ENCODE results near the gene AURKB.
"Not testable (repeated sequence)": the region's sequence is repeated elsewhere in the genome, so short reads cannot be mapped to it uniquely, and the experiment has no call there.

Gene AURKB

DNA sequence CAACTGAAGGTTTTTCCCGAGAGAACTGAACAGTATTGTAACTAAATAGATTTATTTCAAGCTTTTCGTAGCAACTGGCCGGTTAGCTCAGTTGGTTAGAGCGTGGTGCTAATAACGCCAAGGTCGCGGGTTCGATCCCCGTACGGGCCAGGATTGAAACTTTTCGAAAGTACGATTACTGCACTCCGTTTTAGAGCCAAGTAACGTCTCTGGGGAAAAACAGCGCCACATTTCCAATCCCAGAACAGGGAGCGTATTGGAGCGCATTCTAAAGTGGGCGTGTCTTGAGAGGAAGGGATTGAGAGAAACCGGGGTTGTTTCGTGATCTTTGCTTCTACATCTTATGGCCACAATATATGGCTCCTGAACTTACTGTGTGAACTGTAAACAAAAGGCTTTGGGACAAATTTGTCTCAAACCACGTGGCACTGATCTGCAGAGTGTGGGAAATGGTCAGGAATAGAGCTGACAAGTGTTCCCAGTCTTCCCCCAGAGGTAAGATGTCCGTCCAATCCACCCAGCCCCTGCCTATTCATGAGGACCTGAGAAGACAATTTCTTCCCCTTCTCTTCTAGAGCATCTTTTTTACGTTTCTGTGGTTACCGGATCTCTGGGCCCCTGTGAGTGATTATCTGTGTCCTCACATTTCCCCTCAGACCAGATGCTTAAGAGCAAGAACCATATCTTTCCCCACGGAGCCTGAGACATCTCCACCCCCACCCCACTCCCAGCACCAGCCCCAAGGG lies 22.7 kb downstream of the AURKB start:
- peak; percentile 92 for DNase-seq (ENCODE audit: low spot score)

DNA sequence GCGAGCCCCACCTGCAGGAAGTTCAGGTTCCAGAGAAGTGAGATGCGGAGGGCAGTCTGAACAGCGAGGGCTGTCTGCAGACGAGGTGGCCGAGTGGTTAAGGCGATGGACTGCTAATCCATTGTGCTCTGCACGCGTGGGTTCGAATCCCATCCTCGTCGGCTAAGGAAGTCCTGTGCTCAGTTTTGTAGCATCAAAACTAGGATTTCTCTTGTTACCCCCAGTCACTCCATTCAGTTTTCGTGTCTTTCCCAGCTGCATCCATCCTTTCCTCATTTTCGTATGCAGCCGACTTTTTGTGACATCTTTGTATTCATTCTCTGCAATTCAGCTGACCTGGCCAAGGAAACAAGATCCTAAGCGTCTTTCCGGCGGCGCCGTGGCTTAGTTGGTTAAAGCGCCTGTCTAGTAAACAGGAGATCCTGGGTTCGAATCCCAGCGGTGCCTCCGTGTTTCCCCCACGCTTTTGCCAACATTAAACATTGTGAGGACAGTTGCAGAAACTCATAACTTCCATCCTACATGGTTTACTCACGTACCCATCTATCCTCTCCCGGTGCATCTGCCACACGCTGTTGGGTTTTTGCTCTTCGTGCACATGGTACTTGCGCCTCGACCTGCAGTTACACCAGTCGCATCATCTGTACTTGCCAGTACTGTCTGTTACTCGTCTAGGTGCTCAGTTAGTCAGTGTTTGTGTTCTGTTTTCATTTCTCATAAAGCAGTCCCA lies 23.4 kb downstream of the AURKB start:
- DNase-seq (ENCODE audit: low spot score), result peak; percentile 72

DNA sequence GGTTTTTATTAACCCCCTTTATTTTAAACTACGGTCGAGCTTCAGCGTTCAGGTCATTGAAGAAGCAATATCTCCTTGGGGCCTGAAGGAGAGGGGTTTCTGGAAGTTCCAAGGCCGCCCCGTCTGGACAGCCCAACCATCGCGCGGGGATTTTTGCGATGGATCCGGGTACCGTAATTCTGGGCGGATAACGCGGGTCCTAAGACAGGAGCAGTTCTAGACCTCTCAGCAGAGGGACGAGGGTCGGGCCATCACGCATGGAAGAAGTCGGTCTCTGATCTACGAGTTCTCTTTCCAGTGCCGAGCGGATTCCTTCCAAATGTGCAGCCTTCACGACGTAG lies 24.0 kb downstream of the AURKB start:
- DNase-seq (ENCODE audit: low spot score), result no peak

DNA sequence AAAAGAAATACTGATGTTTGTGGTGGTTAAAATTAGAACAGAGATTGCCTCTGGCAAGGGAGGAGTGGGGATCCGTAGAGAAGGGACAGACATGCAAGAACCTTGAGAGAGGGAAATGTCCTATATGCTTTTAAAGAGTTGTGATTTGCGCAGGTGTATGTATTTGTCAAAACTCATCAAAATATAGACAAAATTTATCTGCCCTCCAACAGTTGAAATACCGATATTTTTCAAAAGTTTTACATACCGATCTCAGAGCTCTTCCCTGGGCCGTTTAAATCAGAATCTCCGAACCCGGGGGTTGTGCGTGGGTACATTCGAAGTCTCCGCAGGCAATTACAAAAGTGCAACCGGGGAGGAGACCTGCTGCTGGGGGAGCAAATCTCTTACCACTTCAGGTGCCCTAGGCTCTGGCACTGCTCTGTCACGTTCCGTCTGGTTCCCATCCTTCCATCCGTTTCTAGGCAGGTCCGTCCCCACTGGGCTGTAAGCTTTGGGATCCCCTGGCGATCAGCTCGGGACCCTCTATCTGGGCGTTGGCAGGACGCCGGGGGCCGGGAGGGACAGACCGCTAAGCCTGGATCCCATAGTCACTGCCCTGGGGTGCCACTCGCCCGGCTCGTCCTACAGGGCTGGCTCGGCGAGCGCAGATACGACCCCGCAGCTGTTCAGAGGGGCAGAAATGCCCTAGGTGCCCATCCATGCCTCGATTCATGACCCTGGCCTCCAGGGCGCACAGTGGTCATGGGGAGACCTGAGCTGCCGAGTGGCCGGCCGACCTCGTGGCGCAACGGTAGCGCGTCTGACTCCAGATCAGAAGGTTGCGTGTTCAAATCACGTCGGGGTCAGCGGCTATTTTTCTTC lies 24.6 kb downstream of the AURKB start:
- peak; percentile 67 for DNase-seq (ENCODE audit: low spot score)

DNA sequence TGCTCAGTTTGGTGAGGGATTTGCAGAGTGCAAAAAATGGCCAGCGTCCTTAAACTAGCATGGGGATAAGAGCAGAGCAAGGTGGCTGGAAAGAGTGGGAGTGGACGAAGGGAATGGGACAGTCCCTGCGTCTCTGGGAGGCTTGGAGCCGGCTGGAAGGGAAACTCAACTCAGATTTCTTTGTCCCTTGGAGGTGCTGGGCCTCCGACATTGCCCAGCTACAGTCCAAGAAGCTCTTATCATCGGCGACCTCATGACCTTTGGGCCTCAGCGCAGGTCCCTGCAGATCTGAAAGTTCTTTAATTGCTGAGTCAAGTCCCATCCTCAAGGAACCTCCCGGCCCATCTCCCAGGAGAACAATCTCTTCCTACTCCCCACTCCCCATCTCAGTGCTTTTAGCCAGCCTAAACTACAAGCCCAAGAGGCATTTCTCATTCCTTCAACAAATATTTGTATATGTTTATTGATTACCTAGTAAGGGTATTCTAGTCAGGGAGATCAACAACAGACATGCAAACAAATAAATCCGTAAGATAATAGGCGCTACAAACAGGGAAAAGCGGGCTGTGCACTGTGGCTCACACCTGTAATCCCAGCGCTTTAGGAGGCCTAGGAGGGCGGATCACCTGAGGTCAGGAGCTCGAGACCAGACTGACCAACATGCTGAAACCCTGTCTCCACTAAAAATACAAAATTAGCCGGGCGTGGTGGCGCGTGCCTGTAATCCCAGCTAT lies 33.2 kb downstream of the AURKB start:
- DNase-seq (ENCODE audit: low spot score), result no peak

DNA sequence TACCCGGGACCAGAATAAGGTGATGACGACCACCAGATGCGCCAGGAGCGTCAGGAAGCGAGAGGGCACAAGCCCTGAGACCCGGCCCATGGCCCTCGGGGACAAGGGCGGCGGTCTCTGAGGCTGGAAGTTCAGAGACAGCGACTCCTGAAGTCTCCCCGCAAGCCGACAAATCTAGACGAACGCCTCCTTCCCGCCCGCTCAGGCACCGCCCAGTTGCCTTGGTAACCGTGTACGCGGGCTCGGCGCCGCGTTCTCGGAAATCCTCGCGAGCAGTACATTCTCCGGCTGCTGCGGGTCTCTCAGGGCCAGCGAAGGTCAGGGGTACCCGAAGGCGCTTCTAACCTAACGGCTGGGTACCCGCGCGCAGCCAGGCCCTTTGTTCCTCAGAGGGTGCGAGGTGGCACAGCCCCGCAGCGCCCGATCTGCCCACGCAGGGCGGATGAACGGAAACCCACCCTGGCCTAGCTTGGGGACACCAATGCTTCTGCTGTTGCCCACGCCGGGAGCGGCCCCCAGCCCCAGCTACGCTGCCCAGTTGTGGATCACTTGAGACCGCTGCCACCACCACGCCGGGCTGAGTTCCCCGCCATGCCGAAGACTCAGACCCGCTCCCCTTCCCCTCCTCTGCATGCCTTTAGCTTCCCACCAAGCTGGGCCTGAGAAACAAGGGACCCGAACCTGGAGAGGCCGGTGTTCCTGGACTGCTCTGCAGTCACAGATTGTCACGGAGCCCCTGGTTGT lies 34.0 kb downstream of the AURKB start, which contains the start of gene TMEM107:
TSS of gene TMEM107 (minus strand) at position 184 of the 744 bp plus-strand sequence. CDS start at position 90, 94 bp downstream.
- peak; percentile 81 for DNase-seq (ENCODE audit: low spot score)

DNA sequence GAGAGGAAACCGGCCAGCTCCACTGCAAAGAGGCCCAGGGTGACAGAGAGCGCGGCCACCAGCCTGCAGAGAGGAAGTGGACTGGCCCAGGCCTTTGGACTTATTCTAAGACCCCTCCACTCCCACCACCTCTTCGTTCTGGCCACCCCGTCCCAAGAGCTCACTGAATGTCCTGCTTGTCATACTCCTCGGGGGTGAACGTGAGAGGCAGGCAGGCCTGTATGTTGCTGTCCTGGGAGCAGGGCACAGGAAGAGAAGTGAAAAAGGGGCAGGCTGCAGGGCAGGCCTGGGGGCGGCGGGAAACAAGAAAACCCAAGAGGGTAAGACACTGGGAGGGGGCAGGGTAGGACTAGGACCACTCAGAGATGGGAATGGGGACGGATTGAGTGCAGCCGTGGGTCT lies 34.6 kb downstream of the AURKB start:
- DNase-seq (ENCODE audit: low spot score), result no peak

DNA sequence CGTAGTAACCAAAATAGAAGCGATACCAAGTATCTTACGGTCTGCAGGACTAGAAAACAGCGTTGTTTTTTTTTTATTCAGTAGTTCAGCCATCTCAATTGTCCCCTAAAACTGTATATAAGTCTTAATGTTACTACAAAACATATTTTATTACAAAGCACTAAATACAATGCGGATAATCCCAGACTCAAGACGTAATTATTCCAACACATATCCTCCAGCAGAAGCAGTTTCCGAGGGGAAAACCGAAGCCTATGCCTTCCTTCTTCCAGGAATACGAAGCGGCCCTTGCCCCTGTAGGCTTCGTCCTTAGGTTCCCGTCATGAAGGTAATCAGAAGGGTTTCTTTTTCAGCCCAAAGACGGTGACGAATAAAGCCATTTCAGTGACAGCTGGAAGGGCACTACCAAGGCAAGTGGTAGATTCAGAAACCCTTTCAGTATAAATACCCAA lies 36.5 kb downstream of the AURKB start:
- no peak for DNase-seq (ENCODE audit: low spot score)

DNA sequence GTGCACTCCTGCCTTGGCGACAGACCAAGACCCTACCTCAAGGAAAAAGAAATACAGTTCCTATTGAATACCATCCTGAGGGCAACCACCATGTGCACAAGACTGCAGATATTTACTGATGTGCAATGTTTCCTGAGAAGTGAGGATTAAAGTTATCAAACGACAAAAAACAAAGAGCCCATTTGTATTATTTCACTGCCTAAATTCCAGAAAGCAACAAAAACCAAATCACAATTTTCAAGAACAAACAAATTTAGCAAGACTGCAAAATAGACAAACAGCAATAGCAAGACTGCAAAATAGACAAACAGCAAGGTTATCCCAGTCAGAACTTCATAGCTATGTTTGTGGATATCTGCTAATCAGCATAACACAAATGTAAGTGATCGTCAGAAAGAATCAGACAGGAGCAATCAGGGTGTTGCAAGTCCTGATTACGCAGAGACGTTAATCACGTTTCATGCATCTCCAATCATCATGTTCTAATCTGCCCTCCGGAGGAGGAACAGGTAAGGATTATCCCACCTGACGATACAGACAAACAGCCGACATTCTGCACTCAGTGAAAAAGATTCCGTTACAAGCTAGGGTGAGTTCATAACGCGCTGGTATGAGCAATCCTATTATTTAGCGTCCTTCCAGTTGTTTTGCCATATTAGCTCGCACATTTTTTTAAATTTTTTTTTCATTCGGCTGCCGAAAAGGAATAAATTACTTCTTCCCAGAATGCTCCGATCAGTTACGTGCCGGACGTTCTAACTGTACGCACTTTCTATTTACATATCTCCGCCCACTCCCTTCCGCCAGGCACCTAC lies 37.1 kb downstream of the AURKB start:
- DNase-seq (ENCODE audit: low spot score), result peak; percentile 88

DNA sequence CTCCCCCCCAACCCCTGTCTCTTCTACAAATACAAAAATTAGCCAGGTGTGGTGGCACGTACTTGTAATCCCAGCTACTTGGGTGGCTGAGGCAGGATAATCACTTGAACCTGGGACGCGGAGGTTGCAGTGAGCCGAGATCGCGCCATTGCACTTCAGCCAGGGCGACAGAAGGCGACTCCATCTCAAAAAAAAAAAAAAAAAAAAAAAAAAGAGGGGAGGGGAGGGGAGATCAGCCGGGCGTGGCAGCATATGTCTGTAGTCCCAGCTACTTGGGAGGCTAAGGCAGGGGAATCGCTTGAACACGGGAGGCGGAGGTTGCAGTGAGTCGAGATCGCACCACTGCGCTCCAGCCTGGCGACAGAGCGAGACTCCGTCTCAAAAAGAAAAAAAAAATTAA lies 40.2 kb downstream of the AURKB start:
- not testable (repeated sequence) for DNase-seq (ENCODE audit: low spot score)

DNA sequence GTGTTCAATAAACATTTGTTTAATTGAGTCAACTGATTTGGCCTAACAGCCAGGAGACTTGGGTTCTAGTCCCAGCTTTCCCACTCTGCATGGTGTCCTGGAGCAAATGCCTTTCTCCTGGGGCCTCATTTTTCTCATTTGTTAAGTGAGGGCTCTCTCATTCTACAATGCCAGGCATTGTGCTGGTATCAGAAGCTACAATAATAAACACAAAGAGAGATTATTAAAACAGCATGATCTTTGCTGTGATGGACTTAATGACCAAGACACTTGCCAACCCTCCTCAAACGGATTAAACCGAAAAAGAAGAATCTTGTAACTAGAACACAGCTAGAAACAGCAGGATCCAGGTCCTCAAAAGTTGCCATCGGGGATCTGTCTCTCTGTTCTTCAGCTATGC lies 42.8 kb downstream of the AURKB start:
- no peak for DNase-seq (ENCODE audit: low spot score)

DNA sequence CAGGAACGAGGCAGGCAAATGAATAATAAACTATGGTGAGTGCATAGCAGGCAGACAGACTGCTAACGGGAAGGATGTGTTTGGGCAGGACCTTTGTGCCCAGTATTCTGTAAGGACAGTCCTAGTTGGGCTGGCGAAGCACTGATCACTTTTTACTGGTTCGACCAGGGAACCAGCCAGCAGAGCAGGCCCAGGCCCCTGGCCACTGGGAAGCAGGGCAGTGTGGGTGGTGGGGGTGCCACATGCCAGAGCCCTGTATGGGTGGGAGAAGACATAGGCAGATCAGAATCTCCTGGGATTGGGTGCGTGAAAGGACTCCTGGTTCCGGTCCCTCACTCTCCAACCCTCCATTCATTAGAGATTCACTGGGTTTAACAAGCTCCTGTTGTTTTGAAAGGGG lies 43.6 kb downstream of the AURKB start:
- no peak for DNase-seq (ENCODE audit: low spot score)

DNA sequence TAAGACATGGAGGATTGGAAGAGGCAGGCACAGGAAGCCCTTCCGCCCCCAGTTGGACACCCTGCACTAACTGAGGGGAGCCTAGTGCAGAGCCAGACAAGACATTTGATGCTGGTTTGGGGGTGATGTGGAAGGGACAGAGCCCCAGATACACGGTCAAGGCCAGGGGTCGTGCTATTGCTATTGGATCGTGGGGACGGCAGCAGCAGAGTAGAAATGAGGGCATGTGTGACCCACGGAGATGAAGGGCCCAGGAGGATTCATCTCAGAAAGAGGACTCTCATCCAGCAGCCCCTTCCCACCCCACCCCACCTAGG lies 45.6 kb downstream of the AURKB start:
- DNase-seq (ENCODE audit: low spot score), result no peak

DNA sequence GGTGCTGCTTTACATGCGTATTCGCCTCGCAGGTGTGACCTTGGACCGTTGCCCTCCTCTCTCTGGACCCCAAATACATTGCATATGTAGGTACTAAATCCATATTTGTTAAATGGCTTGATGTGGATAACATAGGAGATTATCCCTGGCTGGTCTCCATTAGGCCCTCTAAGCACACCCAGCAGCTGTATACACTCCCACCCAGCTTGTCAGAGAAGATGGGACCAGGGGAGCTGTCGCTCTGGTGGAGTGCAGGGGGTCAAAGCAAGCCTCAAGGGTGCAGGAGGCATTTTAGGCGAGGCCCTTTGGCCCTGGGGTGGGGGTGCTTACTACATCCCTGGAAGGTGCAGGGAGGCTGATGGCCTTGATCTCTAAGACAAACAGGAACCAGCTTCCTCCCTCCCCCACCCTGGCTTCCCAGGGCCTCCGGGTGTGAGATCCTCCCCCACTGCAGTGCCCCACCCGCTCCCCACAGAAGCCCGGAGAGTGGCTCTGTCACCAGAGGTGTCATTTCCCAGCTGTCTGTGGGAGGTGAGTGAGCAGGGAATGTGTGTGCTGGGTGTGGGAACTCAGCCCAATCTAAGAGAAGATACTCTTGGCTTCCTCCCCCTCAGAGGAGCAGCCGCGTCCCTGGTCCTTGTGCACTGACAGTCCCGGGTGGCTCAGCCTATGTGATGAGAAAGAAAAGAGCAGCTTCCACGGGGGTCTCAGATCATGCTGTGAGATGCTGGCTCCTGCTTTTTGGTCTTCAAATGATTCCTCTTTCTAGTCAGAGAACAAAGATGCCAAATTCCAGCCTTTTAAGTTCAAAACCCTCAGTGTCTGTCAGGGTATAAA lies 46.2 kb downstream of the AURKB start:
- DNase-seq (ENCODE audit: low spot score), result peak; percentile 57

DNA sequence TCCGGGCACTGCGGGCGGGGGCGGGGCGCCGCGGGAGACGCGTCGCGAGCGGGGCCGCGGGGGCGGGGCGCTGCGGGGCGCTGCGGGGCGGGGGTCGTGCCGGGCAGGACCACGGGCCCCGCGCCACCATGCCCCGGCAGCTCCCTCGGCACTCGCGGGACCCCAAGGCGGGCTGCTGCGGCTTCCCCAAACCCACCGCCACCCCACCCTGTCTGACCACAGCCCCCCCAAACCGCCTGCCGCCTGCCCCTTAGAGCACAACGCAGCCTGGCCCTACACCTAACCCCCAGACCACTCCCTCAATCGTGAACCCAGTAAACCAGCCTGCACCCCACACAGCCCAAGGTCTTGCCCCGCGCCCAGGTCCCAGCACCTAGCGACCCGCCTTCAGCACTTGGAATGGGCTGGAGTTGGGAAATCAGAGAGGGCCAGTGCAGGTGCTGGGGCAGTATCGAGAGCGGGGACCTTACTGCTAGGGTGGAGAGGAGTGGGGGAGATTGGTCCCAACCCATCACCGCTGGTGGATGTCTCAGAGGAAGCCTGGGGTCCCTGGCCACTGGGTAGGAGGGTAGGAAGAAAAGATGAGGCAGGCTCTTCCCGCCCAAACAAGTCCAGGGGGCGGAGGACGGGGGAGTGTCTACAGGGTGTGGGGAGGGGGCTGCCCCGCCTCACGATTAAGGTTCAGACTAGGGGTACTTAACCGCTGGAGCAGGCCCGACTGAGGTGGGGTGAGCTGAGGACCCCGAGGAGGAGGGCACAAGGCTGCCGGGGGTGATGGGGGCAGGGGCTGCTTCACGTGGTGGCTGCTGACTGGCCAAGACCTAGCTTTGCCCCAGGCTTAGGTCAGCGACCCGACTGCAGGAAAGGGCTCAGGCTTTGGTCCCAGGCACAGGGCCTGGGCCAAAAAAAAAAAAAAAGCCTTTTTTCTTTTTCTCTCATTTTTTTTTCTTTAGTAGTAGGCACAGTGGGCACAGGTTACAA lies 47.1 kb downstream of the AURKB start:
- no peak for DNase-seq (ENCODE audit: low spot score)

DNA sequence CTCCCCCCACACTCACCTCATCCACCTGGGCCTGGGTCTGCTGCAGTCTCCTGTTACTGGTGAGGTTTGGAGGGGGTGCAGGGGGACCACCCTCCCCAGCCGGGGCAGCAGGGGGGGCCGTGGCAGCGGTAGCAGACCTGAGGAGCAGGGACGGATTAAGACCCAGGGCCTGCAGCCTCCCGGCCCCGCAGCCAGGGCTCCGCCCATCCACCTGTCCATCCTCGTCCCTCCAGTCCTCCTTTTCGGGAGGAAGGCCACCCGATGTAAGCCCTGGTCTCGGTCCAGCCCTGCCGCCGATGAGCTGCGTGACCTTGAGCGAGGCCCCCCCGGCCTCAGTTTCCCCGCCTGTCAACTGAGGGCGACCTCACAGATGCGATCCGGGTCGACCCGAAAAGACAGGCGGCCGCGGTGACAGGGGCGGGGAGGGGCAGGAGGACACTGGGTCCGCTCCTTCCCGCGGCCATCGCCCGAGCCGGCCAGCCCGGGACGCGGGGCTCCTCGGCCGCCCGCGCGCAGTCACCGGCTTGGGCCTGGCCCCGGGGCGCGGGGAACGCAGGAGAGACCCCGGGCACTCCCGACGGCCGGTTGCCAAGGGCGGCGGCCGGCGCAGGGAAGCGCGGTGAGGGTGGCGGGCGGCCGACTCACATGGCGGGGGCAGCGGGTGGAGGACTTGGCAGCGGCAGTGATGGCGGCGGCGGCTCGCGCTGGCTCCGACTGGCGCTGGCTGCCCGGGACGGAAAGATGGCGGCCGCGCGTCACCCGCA lies 48.0 kb downstream of the AURKB start, which contains the start of gene VAMP2:
TSS of gene VAMP2 (minus strand) at position 716 of the 764 bp plus-strand sequence. CDS start at position 647, 69 bp downstream.
- peak; percentile 69 for DNase-seq (ENCODE audit: low spot score)
